OCI-LY7 (cell line): ENCODE data around the gene SPTAN1.

Source experiments
- EZH2phosphoT487 ChIP-seq: fragments of 200-600 bp; sonication (generic); IDR thresholded peaks from 2 replicates; pipeline ENCODE4 v1.6.1; 2018; ENCODE audit warnings: low read depth, borderline replicate concordance, mild to moderate bottlenecking, mixed run types, antibody characterized with exemption, low read length, moderate library complexity, mixed read lengths
- TF ChIP-seq, protein P1 (sequence below): fragments of 200-600 bp; sonication (generic); conservative IDR thresholded peaks from 2 replicates; pipeline ENCODE4 v1.5.1; 2014; ENCODE audit warnings: mild to moderate bottlenecking, antibody characterized with exemption, low read length, moderate library complexity, mixed read lengths

DNA sequence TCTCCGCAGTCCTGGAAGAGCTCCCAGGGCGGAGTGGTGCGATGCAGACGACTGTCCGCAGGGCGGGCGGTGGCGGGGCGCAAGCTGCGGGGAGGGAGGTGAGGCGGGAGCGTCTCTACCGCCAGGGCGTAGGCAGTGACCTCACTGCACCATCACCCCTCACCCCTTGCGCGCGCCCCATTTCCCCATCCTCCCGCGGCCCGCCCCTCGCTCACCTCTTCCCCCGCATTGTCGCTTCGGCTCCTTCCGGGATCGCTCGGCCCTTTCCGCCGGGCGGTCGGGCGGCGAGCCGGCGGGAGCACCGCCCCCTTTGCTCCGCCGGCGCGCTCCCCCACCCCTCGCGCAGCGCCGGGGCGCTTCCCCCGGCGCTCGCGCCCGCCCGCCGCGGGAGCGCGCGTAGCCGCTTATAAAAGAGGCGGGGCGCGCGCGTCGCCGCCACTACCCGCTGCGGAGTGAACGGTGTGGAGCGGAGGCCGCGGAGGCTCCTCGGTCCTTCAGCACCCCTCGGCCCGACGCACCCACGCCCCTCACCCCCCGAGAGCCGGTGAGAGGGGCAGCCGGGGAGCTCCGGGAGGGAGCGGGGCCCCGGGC, at the start of gene SPTAN1:
- TF ChIP-seq, protein P1, sequence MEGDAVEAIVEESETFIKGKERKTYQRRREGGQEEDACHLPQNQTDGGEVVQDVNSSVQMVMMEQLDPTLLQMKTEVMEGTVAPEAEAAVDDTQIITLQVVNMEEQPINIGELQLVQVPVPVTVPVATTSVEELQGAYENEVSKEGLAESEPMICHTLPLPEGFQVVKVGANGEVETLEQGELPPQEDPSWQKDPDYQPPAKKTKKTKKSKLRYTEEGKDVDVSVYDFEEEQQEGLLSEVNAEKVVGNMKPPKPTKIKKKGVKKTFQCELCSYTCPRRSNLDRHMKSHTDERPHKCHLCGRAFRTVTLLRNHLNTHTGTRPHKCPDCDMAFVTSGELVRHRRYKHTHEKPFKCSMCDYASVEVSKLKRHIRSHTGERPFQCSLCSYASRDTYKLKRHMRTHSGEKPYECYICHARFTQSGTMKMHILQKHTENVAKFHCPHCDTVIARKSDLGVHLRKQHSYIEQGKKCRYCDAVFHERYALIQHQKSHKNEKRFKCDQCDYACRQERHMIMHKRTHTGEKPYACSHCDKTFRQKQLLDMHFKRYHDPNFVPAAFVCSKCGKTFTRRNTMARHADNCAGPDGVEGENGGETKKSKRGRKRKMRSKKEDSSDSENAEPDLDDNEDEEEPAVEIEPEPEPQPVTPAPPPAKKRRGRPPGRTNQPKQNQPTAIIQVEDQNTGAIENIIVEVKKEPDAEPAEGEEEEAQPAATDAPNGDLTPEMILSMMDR, result no peak
- TF ChIP-seq EZH2phosphoT487, result no peak
